Naive thymus-derived CD4-positive, alpha-beta T cell (primary cell): ENCODE data around the gene WDHD1. TPM values are rescaled to one million over a fixed set of nuclear protein-coding genes. Genes with fewer than 3 reads are reported as not detected.
A peak's percentile ranks its signal among the peaks of the same experiment; 100 is the strongest.

ENCODE experiments used
- ATAC-seq: fragments of 150-1000 bp; cut with Tn5 transposase; 2 replicates; pipeline ENCODE4 v1.10.0; 2021; ENCODE audit warnings: mild to moderate bottlenecking, moderate library complexity
- CTCF ChIA-PET: fragments of 350-600 bp; sonication (Branson Sonifier 250); formaldehyde crosslinking; loops from one replicate; lab custom pipeline; 2021; ENCODE audit warnings: antibody characterized with exemption; lab: Charles Lee
- POLR2A ChIA-PET: fragments of 350-600 bp; sonication (Branson Sonifier 250); formaldehyde crosslinking; loops from one replicate; lab custom pipeline; 2021; ENCODE audit warnings: antibody characterized with exemption, inconsistent platforms; lab: Charles Lee
- DNase-seq, 9 donors: peaks; one replicate each; pipeline versions ENCODE4 v3.0.0 to v3.0.0-alpha.2; 2020 to 2022; ENCODE audit warnings: mixed read lengths in 1 of 9
- H3K27ac ChIP-seq: one replicate; pipeline ENCODE4 v1.7.0; 2013; ENCODE audit warnings: mild to moderate bottlenecking, low read depth, low read length, moderate library complexity
- H3K27me3 ChIP-seq, 2 donors: one replicate each; pipeline ENCODE4 v1.7.0; 2013; ENCODE audit warnings: low read length in 2 of 2, mild to moderate bottlenecking in 2 of 2, moderate library complexity in 2 of 2; ENCODE audit not compliant: control insufficient read depth in 2 of 2, insufficient read depth in 2 of 2
- H3K36me3 ChIP-seq, 3 experiments: 1 replicate in 2 of 3; 2 replicates in 1 of 3; pipeline ENCODE4 v1.7.0; 2013; ENCODE audit warnings: low read length in 3 of 3, mild to moderate bottlenecking in 3 of 3, moderate library complexity in 1 of 3; ENCODE audit not compliant: insufficient read depth in 3 of 3, control insufficient read depth in 2 of 3
- H3K4me1 ChIP-seq, 2 donors: one replicate each; pipeline ENCODE4 v1.7.0; 2013; ENCODE audit warnings: low read length in 2 of 2, mild to moderate bottlenecking in 2 of 2, moderate library complexity in 1 of 2; ENCODE audit not compliant: control insufficient read depth in 2 of 2, insufficient read depth in 2 of 2
- H3K4me3 ChIP-seq: 2 replicates; pipeline ENCODE4 v1.7.0; 2013; ENCODE audit warnings: mild to moderate bottlenecking, low read length
- H3K9me3 ChIP-seq, 3 experiments: 1 replicate in 2 of 3; 2 replicates in 1 of 3; pipeline ENCODE4 v1.7.0; 2013; ENCODE audit warnings: low read length in 3 of 3; ENCODE audit not compliant: control insufficient read depth in 2 of 3
- H3K27ac Mint-ChIP-seq, 9 donors: one replicate each; pipeline ENCODE4 v1.8.0; 2020 to 2022; ENCODE audit warnings: mixed read lengths in 9 of 9, mild to moderate bottlenecking in 8 of 9, moderate library complexity in 5 of 9, inconsistent platforms in 2 of 9
- H3K27me3 Mint-ChIP-seq, 5 donors: one replicate each; pipeline ENCODE4 v1.8.0; 2021 to 2022; ENCODE audit warnings: mixed read lengths in 5 of 5, mild to moderate bottlenecking in 1 of 5
- H3K36me3 Mint-ChIP-seq, 5 donors: one replicate each; pipeline ENCODE4 v1.8.0; 2020 to 2022; ENCODE audit warnings: mixed read lengths in 5 of 5, mild to moderate bottlenecking in 3 of 5, inconsistent platforms in 1 of 5
- H3K4me1 Mint-ChIP-seq, 7 donors: one replicate each; pipeline ENCODE4 v1.8.0; 2020 to 2022; ENCODE audit warnings: mixed read lengths in 7 of 7, mild to moderate bottlenecking in 3 of 7, inconsistent platforms in 1 of 7
- H3K4me3 Mint-ChIP-seq, 10 donors: one replicate each; pipeline ENCODE4 v1.8.0; 2020 to 2022; ENCODE audit warnings: mild to moderate bottlenecking in 10 of 10, mixed read lengths in 10 of 10, moderate library complexity in 6 of 10, inconsistent platforms in 2 of 10
- H3K9me3 Mint-ChIP-seq, 11 donors: one replicate each; pipeline ENCODE4 v1.8.0; 2020 to 2022; ENCODE audit warnings: mixed read lengths in 11 of 11, mild to moderate bottlenecking in 4 of 11, inconsistent platforms in 1 of 11, moderate library complexity in 1 of 11
- intact Hi-C, 2 donors: fragments of 100-400 bp; cut with micrococcal nuclease; formaldehyde crosslinking; loops; one replicate each; pipeline ENCODE4 v1.15.1; 2023
- polyA plus RNA-seq, 2 donors: library from polyadenylated mRNA; unstranded; fragments of 300-500 nt; fragmentation: Illumina TruSeq; gene quantifications; one replicate each; pipeline ENCODE4 v1.2.3, GENCODE V29; 2021
- total RNA-seq, 6 experiments: library from RNA in 5 of 6; stranded (reverse) in 5 of 6; gene quantifications; 1 replicate in 5 of 6; 2 replicates in 1 of 6; pipeline ENCODE4 v1.2.3 and lab custom pipeline; 2021 to 2026

Gene WDHD1, protein sequence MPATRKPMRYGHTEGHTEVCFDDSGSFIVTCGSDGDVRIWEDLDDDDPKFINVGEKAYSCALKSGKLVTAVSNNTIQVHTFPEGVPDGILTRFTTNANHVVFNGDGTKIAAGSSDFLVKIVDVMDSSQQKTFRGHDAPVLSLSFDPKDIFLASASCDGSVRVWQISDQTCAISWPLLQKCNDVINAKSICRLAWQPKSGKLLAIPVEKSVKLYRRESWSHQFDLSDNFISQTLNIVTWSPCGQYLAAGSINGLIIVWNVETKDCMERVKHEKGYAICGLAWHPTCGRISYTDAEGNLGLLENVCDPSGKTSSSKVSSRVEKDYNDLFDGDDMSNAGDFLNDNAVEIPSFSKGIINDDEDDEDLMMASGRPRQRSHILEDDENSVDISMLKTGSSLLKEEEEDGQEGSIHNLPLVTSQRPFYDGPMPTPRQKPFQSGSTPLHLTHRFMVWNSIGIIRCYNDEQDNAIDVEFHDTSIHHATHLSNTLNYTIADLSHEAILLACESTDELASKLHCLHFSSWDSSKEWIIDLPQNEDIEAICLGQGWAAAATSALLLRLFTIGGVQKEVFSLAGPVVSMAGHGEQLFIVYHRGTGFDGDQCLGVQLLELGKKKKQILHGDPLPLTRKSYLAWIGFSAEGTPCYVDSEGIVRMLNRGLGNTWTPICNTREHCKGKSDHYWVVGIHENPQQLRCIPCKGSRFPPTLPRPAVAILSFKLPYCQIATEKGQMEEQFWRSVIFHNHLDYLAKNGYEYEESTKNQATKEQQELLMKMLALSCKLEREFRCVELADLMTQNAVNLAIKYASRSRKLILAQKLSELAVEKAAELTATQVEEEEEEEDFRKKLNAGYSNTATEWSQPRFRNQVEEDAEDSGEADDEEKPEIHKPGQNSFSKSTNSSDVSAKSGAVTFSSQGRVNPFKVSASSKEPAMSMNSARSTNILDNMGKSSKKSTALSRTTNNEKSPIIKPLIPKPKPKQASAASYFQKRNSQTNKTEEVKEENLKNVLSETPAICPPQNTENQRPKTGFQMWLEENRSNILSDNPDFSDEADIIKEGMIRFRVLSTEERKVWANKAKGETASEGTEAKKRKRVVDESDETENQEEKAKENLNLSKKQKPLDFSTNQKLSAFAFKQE
- total RNA-seq (10 to 100 TPM in 1 of 5 experiments, 1 to 10 TPM in 4; 2.6 to 26.6 (median 3.6) TPM), polyA plus RNA-seq (1 to 10 TPM; 1.6 to 1.7 TPM), total RNA-seq (lab: John Stamatoyannopoulos, UW) (6.2 reads per million, percentile 27 among the genes with 10 or more reads in this experiment)

DNA sequence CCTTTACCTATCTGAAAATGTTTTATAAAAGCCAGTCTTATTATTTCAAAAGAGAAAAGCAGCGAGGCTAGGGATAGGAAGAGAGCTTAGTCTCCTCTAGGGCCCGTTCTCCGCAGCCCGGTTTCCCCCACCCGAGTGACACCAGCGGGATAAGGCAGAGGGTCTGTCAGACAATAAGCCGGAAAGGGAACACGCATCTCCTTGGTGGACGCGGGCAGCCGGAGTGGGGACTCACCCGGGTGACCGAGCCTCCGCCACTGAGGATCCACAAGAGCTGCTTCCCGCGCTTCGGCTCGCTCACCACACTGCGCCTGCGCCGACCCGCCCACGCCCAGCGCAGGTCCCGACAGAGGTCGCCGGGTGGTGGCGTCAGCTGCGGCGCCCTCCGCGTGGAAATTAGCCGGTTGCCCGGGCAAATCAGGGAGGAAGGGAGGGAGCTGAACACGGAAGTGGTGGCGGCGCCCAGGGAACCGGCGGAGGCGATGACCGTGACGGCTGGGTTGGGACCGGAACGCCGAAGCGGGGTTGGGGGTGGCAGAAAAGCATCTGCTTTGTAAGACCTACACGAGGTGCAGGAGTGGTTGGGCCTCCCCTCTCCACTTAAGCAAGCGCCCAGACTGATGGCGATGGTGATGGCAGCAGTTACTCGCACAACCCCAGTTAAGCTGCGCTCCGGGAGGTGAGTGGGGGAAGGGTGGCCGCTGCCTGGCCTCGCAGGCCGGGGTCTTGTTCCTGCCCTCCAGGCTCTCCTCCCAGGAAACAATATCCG lies at the start of gene WDHD1, which contains the start of gene SOCS4:
Gene WDHD1 (minus strand): TSS at position 307 of the 769 bp plus-strand sequence. CDS start 312 bp downstream, outside the sequence.
Gene SOCS4 (plus strand): TSS at position 444 of the 769 bp plus-strand sequence. CDS start 15,806 bp downstream, outside the sequence.
- no peaks in the 10 kb centered on the region for H3K27me3 Mint-ChIP-seq
- peak within 1 kb of the TSS; percentile 68 to 96 (median 92) for H3K27ac Mint-ChIP-seq
- H3K36me3 Mint-ChIP-seq = peaks cover 0 to 12% (median 4%) of the 10 kb centered on the region in 5 donors
- ChIA-PET POLR2A (interaction anchor here (0.6 to 6.2 kb wide), 7 partner anchors 18 to 1552 kb away, joined by 3 to 37 read pairs (median 4); partner anchors contain the start of genes MAPK1IP1L and TMEM260), CTCF (interaction anchor here (0.6 to 2.9 kb wide), 4 partner anchors 9 to 570 kb away, joined by 3 to 13 read pairs (median 3); partner anchors contain the start of gene MAPK1IP1L)
- Histone ChIP-seq H3K4me3 (peak within 1 kb of the TSS; percentile 87), H3K4me1 (peaks cover 12 to 31% of the 10 kb centered on the region in 2 donors), H3K9me3 (no peaks in the 10 kb centered on the region), H3K27ac (peak within 1 kb of the TSS; percentile 86), H3K36me3 (no peaks in the 10 kb centered on the region), H3K27me3 (no peaks in the 10 kb centered on the region)
- intact Hi-C loops = loop anchor here (1.0 to 10.0 kb wide), 18 partner anchors 15 to 1088 kb away; partner anchors contain the start of genes CNIH1 (in 2 of the 2), DLGAP5 (in 2 of the 2), GCH1 (in 2 of the 2) and CDKN3 (in 1 of the 2)
- H3K9me3 Mint-ChIP-seq = no peaks in the 10 kb centered on the region
- peak; percentile 93 to 100 (median 96) for DNase-seq
- peak; percentile 97 for ATAC-seq
- H3K4me1 Mint-ChIP-seq = peaks cover 26 to 59% (median 53%) of the 10 kb centered on the region in 7 donors
- peak within 1 kb of the TSS; percentile 84 to 96 (median 93) for H3K4me3 Mint-ChIP-seq

DNA sequence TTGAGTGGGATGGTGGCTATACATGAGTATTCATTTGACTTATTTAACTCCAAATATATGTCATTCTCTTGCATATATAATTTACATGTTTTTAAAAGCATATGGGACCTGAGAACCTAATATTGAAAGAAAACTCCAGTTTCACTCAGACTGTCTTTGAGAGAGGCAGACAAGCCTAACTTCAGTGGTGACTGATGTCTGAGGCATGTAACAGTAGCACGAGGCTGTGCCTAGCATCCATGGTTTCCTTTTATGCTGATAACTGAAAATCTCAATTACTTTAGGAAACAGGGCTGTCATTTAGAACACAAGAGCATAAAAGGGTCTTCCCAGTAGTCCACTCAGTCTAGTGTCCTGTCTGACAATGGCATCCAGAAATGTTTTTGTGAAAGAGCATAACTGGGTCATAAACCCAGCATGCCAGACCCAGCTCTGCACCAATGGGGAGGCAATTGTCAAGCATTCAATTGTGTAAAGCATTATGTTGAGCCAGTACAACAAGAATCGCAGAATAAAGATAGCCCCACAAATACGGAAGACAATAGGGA lies 48.8 kb upstream of the WDHD1 start:
- Mint-ChIP-seq H3K27me3 (peaks cover 0 to 6% (median 0%) of the 10 kb centered on the region in 5 donors), H3K27ac (peak overlapping the region in 1 of 9 donors; percentile 59), H3K9me3 (no peaks in the 10 kb centered on the region), H3K36me3 (no peaks in the 10 kb centered on the region), H3K4me3 (peak overlapping the region in 1 of 10 donors; percentile 17), H3K4me1 (peaks cover 12 to 42% (median 28%) of the 10 kb centered on the region in 7 donors)
- Histone ChIP-seq H3K4me1 (peaks cover 0 to 10% of the 10 kb centered on the region in 2 donors), H3K4me3 (no peak overlapping the region), H3K9me3 (no peaks in the 10 kb centered on the region), H3K36me3 (no peaks in the 10 kb centered on the region), H3K27ac (no peak overlapping the region), H3K27me3 (no peaks in the 10 kb centered on the region)
- DNase-seq (no peak), ATAC-seq (no peak)
- ChIA-PET POLR2A (interaction anchor here (0.5 to 0.7 kb wide), 2 partner anchors 43 to 336 kb away, joined by 3 read pairs; partner anchors contain the start of gene ATG14), CTCF (interaction anchor here (0.6 kb wide), 1 partner anchor 28 kb away, joined by 6 read pairs; no protein-coding TSS in a partner anchor)
- intact Hi-C loops = no loop called here

DNA sequence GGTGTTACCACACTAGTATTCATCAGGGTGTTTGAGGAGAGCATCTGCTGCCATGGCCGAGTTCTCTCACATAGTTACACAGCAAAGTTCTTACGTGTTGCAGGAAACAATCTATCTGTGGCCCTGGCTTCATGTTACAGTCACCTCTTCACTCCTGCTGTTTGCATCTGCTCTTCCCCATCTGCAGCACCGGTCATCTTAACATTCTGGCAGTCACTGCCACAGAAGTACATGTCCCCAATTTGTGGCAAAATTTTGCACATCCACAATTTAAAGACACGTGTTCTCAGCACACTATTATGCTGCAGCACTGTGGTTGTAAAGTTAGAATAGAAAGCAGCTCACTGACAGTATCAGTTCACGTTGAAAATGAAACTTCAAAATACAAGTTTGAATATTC lies 47.8 kb upstream of the WDHD1 start:
- DNase-seq = no peak
- intact Hi-C loops = no loop called here

DNA sequence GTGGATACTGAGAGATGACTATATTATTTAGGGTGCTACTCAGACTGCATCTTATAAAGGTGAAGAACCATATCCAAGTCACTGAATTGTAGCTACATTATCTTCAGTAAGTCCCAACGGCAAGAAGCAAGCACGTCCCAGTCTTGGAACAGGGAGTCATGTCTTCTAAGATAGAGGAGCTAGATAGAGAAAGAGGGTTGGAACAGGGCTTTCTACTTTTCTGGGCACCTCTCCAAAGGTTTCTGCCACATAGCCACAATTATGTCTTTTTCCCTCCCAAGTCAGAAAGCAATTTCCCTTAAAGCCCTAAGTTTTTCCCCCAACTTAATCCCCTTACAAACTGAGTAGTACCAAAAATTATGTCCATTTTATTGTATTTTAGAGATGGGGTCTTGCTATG lies 47.0 kb upstream of the WDHD1 start:
- ATAC-seq (no peak), DNase-seq (no peak)
- Histone ChIP-seq H3K9me3 (no peaks in the 10 kb centered on the region), H3K4me1 (peaks cover 0 to 10% of the 10 kb centered on the region in 2 donors), H3K27ac (no peak overlapping the region), H3K27me3 (no peaks in the 10 kb centered on the region), H3K36me3 (no peaks in the 10 kb centered on the region), H3K4me3 (no peak overlapping the region)
- CTCF ChIA-PET = no interaction called here
- Mint-ChIP-seq H3K36me3 (no peaks in the 10 kb centered on the region), H3K9me3 (no peaks in the 10 kb centered on the region), H3K4me3 (no peak overlapping the region), H3K4me1 (peaks cover 12 to 42% (median 28%) of the 10 kb centered on the region in 7 donors), H3K27me3 (peaks cover 0 to under 1% (median 0%) of the 10 kb centered on the region in 5 donors), H3K27ac (peak overlapping the region in 3 of 9 donors; percentile 26 to 60 (median 56))
- POLR2A ChIA-PET = no interaction called here
- intact Hi-C loops = no loop called here

More for the DNA sequence above, 47.8 kb upstream of the WDHD1 start:
- POLR2A ChIA-PET = no interaction called here
- no peak for ATAC-seq
- Histone ChIP-seq H3K4me1 (peaks cover 0 to 10% of the 10 kb centered on the region in 2 donors), H3K36me3 (no peaks in the 10 kb centered on the region), H3K27me3 (no peaks in the 10 kb centered on the region), H3K4me3 (no peak overlapping the region), H3K27ac (no peak overlapping the region), H3K9me3 (no peaks in the 10 kb centered on the region)
- CTCF ChIA-PET = no interaction called here
- peaks cover 0 to 6% (median 0%) of the 10 kb centered on the region in 5 donors for H3K27me3 Mint-ChIP-seq
- no peaks in the 10 kb centered on the region for H3K9me3 Mint-ChIP-seq
- peak overlapping the region in 6 of 9 donors; percentile 26 to 87 (median 50) for H3K27ac Mint-ChIP-seq
- peak overlapping the region in 6 of 10 donors; percentile 39 to 69 (median 48) for H3K4me3 Mint-ChIP-seq
- H3K4me1 Mint-ChIP-seq = peaks cover 12 to 42% (median 28%) of the 10 kb centered on the region in 7 donors
- H3K36me3 Mint-ChIP-seq = no peaks in the 10 kb centered on the region
